Measurements from ENCODE around the gene TLR5. TPM values are rescaled to one million over a fixed set of nuclear protein-coding genes. Genes with fewer than 3 reads are reported as not detected.
"Not testable (repeated sequence)": the region's sequence is repeated elsewhere in the genome, so short reads cannot be mapped to it uniquely, and the experiment has no call there.

The TLR5 gene, protein sequence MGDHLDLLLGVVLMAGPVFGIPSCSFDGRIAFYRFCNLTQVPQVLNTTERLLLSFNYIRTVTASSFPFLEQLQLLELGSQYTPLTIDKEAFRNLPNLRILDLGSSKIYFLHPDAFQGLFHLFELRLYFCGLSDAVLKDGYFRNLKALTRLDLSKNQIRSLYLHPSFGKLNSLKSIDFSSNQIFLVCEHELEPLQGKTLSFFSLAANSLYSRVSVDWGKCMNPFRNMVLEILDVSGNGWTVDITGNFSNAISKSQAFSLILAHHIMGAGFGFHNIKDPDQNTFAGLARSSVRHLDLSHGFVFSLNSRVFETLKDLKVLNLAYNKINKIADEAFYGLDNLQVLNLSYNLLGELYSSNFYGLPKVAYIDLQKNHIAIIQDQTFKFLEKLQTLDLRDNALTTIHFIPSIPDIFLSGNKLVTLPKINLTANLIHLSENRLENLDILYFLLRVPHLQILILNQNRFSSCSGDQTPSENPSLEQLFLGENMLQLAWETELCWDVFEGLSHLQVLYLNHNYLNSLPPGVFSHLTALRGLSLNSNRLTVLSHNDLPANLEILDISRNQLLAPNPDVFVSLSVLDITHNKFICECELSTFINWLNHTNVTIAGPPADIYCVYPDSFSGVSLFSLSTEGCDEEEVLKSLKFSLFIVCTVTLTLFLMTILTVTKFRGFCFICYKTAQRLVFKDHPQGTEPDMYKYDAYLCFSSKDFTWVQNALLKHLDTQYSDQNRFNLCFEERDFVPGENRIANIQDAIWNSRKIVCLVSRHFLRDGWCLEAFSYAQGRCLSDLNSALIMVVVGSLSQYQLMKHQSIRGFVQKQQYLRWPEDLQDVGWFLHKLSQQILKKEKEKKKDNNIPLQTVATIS
- 0.06 TPM for polyA plus RNA-seq (2013, experiment 1 of 2; ENCODE audit: insufficient read length)
- polyA plus RNA-seq (2013, experiment 2 of 2; ENCODE audit: insufficient read length): 0.22 TPM

DNA sequence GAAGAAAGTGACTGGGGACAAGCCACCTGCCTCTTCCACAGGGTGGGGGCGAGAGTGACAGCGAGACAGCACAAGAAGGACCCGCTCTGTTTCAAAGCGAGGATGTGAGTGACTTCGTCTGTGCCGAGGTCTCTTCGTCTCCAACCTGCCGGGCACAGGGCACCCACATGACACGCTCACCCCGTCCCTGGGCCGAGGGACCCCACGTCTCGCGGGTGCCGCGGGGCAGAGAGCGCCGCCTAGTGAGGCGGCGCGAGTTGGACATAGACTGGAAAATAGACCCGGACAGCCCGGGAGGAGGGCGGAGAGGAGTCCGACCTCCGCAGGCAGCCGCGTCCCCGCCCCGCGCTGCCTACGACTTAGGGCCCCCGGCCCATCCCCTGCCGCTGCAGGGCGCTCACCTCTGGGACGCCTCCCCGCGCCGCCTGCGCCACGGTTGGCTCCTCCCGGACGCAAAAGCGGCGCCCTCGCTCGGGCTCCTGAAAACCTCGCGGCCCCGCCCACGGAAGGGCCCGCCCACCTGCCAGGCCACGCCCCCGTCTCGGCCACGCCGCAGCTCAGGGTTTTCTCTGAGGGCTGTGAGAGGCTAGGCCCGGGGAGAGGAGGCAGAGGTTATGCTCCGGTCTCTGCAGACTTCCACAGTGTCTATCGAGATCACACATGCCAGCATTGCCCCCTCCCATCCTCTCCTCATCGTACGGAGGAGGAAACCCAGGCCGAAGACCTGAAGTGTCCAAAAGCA, at the start of gene TLR5:
TSS of gene TLR5 (minus strand) at position 454 of the 742 bp plus-strand sequence. CDS start 30,217 bp downstream, outside the sequence.
- peak; percentile 38 for DNase-seq

DNA sequence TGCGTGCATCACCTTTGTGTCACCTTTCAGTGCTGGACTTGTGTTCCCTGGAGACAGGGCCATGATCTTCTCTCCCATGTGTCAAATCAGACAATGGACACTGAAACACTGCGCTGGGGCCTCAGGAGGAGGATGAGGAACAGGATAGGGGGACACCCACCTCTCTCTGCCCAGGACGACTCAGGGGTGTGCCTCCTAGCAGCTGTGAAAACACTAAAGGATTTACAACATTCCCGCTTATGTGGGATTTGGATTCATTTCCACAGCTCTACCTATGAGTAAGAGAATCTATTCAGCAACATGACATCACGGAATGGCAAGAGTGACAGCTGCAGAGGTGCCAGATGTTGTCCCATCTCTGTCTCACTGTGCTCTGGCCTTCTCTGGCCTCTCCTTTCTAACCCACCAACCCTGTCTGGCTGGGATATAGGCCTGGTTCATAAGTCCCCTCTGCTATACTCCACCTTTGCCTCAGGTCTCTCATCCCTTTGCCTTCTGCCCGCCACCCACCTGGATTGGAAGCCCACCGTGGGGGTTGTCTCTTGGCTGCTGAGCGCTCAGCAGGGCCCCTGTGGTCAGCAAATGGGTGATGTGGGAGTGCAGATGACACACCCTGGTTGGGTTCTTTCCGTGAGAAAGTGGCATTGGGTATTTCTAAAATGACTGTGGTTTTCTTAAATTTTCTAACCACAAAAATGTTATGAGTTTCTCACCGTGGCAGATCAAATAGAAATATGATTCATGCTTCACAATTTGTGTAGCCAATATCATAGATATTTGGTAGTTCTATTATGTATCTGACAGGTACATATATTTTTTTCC, 47.1 kb upstream of the TLR5 start:
- DNase-seq: peak; percentile 65

DNA sequence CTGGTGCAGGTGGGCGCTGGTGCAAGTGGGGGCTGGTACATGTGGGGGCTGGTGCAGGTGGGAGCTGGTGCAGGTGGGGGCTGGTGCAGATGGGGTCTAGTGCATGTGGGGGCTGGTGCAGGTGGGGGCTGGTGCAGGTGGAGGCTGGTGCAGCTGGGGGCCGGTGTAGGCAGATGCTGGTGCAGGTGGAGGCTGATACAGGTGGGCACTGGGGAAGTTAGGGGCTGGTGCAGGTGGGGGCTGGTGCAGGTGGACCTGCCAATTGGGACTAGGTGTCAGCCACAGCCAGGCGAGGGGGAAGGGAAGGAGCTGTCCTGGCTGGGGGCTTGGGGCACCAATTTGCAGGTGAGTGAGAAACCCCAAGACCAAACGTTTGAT, 46.5 kb upstream of the TLR5 start:
- no peak for DNase-seq

DNA sequence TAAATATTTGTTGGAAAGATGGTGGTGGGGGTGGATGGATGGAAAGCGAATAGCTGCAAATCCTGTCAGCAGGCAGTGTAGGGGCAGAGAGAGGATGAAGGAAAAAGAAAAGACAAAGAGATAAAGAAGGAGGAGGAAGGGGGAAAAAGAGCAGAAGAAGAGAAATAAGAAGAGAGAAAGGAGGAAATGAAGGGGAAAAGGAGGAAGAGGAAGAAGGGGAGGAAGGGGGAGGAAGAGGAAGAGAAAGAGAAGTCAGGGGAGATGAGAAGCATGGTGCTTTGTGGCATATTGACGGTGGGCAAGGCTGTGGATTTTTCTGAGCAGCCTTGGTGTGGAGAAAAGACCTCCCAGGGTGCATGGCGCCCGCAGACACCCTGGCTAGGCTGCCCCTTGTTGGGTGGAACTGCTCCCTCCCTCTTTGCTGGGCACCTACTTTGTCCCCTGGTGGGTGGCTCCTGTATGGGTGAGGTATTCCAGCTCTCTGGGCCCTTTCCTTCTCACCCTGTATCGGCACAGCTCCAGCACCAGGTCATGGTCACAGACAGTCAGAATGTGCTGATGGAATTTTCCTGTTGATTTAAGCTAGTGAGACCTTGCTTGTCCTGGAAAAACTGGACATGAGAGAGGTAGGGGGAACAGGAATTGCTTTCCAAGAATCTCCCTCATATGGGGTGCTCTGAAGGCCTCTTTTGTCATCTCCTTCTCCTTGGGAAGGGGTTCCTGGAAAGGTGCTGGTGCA, 45.7 kb upstream of the TLR5 start:
- no peak for DNase-seq

DNA sequence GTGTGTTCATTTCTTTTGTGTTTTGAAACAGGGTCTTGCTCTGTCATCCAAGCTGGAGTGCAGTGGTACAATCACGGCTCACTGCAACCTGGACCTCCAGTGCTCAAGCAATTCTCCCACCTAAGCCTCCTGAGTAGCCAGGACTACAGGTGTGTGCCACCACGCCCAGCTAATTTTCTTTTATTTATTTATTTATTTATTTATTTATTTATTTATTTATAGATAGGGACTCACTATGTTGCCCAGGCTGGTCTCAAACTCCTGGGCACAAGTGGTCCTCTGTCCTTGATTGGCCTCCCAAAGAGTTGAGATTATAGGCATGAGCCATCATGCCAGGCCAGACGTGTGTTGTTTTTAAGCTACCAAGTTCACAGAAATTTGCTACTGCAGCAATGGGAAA, 43.8 kb upstream of the TLR5 start:
- no peak for DNase-seq

DNA sequence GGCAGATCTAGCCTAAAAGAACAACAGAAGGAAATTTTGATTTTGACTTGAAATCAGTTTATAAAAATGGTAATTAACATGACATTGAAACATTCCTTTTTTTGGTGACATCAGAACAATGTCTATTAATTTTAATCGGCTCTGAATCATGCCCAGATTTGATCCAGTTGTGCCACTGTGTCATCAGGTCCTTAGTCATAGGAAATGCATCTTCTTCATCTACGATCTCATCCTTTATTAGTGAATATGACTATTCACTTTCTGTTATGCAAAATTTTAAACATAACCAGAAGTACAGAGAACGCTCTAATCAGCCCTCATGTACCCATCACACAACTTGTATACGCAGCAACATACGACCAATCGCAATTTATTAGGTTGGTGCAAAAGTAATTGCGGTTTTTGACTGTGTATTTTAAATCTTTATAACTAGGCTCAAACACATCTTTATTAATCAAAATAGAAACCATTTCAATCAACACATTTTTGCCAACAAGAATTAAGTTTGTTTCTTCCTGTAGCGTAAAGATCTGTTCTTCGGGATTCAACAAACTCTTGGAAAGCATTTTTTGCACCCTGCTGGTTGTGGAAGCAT, 40.3 kb upstream of the TLR5 start:
- DNase-seq: peak; percentile 31

DNA sequence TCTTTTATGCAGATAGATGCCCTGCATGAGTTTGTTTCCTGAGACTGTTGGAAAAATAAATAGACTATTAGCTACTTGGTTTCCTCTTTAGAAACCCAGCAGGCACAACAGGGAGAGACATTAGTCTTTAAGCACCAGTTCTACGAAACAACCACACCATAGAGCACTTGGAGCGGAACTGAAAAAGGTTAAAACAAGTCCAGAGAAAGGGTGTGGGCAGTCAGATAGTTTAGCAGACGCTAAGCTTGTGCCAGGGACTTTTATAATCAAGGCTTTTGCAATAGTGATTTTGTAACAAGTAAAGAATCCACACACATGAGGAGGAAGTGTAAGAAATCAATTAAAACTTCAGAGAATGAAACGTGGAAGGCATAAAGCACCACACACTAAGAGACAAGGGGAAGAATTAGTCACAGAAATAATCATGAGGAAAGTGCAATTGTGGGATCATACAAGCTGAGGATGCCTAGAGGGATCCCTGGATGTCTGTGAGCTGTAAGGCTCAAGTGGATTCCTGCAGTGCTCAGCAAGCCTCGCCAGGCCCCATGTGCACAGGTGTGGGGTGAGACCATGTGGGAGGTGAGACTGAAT, 37.8 kb upstream of the TLR5 start:
- DNase-seq: peak; percentile 13

DNA sequence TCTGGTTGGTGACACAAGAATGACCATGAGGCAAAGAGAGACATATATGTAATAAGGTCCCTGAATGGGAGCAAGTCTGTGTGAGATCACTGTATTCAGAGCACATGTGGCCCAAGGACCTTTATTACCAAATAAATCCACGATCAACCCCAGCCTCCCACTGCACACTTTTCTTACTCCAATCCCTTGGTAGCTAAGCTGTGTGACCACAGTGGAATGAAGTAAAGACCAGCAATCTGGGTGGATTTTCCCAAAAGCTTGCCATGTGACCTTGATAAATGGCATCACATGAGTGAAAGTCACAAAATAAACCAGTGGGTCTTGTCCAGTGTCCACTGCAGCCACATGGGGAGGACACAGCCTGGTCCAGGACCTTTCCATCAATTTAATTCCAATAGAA, 36.7 kb upstream of the TLR5 start:
- DNase-seq: no peak

DNA sequence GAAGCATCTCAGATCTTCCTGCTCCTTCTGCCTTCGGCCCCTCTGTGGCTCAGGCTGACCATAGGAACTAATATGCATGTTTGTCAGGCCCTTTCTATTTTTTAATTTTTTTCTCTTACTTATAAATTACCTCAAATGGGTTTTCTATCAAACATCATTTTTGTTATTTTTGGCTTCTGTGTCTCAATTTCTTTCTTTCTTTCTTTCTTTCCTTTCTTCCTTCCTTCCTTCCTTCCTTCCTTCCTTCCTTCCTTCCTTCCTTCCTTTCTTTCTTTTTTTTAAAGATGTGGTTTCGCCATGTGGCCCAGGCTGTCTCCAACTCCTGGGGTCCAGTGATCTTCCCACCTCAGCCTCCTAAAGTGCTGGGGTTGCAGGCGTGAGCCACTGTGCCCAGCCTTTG, 36.2 kb upstream of the TLR5 start:
- no peak for DNase-seq

DNA sequence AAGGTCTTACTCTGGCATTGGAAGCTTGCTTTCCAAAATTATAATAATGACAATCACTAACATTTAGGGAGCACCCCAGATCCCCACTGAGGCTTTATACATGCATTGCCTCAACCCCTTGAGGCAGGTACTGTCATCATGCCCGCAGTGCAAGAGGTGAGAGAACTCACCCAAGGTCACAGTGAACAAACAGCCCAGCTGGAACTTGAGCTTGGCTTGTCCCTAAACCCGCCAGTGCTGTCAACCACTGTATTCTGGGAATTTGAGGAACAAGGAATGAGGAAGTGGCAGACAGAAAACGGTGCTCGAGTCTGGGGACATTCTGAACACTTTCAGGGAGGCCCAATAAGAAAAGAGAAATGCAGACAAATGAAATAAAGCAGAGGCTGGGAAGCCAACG, 34.6 kb upstream of the TLR5 start:
- DNase-seq: no peak

DNA sequence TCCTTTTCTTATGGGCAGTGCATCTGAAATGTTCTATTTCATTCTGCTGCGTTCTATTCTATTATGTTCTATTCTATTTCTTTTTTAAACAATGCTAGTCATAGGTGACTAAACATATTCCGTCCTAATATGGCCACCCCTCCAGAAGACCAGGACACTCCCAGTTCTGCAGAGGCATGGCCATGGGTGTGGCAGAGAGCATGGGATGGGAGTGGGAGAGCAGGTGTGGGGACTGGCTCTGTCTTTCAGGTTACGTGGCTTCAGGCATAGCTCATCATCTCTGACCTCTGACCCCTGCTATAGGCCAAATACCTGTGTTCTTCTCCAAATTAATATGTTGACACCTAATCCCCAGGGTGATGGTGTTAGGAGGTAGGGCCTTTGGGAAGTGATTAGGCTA, 33.4 kb upstream of the TLR5 start:
- no peak for DNase-seq

DNA sequence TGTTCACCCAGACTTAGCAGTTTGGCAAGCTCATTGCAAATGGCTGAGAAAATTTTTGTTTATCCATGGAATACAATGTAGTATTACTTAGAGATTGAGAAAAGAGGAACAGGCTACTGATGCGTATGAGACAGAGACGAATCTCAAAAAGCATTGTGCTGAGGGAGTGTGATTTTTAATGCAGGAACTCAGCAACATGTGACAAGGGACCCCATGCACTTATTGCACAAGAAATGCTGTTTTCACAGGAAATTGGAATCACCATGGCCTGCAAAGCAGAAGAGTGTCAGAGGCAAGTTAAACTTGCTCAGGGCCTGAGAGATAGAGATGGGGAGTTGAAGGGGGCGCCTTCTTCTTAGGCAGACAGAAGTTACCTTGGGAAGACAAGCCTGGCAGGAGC, 32.6 kb upstream of the TLR5 start:
- no peak for DNase-seq

DNA sequence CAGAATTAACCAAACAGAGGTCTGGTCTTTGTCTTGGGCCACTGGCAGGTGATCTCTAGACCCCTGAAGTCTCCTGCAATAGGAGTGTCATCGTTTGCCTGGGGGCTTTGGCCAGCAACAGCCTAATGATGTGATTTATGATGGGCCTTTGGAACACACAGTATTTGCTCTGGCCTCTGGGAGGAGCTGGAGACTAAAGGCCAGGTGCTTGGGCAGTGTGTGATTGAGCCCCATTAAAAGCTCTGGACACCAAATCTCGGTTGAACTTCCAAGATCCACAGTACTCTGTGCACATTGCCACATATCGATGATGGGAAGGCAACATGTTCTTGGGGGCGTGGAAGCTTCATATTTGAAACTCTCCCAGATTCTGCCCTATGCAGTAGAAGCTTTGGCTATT, 32.0 kb upstream of the TLR5 start:
- no peak for DNase-seq

DNA sequence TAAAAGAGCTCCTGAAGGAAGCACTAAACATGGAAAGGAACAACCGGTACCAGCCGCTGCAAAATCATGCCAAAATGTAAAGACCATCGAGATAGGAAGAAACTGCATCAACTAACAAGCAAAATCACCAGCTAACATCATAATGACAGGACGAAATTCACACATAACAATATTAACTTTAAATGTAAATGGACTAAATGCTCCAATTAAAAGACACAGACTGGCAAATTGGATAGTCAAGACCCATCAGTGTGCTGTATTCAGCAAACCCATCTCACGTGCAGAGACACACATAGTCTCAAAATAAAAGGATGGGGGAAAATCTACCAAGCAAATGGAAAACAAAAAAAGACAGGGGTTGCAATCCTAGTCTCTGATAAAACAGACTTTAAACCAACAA, 26.4 kb upstream of the TLR5 start:
- DNase-seq: not testable (repeated sequence)

DNA sequence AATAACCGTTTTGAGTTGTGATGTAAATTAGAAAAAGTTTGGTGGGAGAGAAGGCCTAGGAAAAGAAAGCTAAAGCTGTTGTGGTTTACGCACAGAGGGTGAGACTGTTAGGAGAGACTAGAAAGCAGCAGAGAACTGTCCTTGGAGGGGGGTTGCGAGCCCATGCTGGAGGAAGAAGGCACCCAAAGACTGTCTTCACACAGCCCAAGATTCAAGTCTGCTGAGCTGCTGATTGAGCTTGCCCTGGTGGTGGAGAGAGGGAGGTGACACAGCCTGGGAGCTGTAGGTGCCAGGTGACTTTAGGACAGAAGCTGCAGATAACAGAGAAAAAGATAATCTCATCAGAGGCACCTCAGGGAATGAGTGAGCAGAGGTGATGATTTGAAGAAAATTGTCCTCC, 18.3 kb upstream of the TLR5 start:
- DNase-seq: no peak

DNA sequence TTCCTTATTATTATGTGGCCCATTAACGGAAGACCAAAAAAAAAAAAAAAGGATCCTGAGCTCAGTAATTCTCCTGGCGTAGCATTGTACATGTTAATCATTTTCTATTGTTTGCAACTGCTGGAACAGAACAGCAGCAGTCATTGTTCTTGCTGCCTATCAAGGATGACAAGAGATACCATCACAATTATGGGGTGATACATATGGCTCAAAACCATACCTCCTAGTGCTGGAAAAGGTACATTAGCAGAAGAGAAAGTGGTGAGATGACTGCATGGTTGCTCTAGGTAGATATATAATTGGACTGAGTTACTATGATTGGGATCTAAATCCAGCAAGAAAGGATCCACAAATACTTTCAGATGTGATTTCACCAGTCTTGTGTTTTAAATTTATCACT, 13.3 kb upstream of the TLR5 start:
- DNase-seq: no peak

DNA sequence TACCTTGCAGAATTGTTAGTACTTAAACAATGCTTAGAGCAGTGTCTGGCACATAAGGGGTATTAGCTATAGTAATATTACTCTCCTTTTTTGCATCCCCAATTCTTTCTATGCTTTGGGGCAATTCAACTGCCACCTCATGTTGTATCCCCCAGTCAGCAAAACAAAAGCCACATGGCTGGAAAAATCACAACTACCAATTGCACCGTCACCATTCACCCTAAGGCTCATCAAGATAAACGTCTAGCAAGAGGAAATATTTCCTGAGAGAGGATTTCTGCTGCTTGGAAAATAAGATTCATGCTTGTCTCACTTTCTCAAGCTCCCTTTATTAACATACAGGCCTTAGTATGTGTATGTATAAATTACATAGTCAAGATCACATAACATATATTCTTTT, 12.1 kb upstream of the TLR5 start:
- DNase-seq: no peak

DNA sequence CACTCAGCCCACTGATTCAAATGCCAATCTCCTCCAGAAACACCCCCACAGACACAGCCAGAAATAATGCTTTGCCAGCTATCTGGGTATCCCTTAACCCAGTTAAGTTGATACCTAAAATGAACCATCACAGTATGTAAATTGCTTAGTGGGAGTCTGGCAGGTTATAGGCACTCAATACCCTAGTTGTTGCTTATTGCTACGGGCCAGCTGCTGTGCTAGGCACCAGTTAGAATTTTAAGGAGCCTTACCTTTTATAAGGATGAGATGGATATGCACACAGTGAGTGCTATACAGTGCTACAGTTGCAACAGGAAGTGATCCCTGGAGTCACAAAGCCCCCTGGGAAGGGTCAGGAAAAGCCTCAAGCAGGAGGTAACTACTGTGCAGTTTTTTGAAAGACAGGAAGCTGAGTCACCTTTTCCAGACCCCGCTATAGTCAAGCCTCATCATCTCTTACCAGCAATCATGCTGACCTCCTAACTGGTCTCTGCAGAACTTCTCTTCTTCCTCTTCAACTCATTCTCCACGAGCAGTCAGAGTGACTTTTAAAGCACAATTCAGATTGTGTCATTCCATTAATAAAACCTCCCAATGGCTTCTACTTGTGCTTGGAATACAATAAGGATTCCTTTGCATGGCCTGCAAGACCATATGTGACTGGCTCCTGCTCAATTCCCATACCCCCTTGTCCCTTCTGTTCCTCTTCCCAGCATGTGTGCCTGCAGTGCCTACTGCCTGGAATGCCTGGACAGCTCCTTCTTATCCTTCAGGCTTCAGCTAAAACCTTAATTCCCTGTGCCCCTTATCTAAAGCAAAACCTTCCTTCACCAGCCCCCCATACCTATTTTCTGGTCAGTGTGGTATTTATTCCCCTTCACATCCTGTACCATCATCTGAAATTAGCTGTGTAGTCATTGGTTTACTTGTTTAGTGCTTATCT, 10.4 kb upstream of the TLR5 start:
- DNase-seq: peak; percentile 44

DNA sequence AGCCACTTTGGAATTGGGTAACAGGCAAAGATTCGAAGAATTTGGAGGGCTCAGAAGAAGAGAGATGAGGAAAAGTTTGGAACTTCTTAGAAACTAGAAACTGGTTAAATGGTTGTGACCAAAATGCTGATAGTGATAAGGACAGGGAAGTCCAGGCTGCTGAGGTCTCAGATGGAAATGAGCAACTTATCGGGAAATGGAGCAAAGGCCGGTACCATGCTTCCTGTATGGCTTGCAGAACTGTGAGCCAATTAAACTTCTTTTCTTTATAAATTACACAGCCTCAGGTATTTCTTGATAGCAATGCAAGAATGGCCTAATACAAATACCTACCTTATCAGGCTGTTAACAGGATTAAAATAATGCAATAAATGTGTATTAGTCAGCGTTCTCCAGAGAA, 9.4 kb upstream of the TLR5 start:
- no peak for DNase-seq
